Tibial nerve (tissue), 4 donors: ENCODE results near the gene CLEC4E.

Experiments
- CTCF ChIP-seq, 5 experiments: fragments of 200-600 bp in 3 of 5; fragments of 450-650 bp in 2 of 5; sonication (generic) in 3 of 5; IDR thresholded peaks; one replicate each; pipeline ENCODE4 v1.5.1; 2016 to 2019; ENCODE audit warnings: antibody characterized with exemption in 5 of 5, mild to moderate bottlenecking in 3 of 5, moderate library complexity in 2 of 5
- EP300 ChIP-seq, 2 donors: sonication (generic); formaldehyde crosslinking; IDR thresholded peaks; one replicate each; pipeline ENCODE4 v1.6.1; 2017; ENCODE audit warnings: antibody characterized with exemption in 2 of 2, mild to moderate bottlenecking in 1 of 2

- TF ChIP-seq CTCF (IDR thresholded peaks at IDR 0.05) (no peak), EP300 (IDR thresholded peaks at IDR 0.05) (no peak)
Observed at GRCh38 chr12:8584004-8584403, 43.3 kb upstream of the CLEC4E start.
